HepG2 (cell line): ENCODE data around the gene CMC1. TPM values are rescaled to one million over a fixed set of nuclear protein-coding genes. Genes with fewer than 3 reads are reported as not detected.

ENCODE experiments used
- ATAC-seq: fragments of 200-7000 bp; cut with Tn5 transposase; 3 replicates; pipeline ENCODE4 v1.9.1; 2020; ENCODE audit warnings: mild to moderate bottlenecking, moderate library complexity
- Bru-seq: library from RNA; stranded (reverse); fragments of 400-500 nt; gene quantifications from one replicate; lab custom pipeline; 2021; lab: Mats Ljungman, UMichigan
- BruChase-seq, 2 experiments: library from RNA; stranded (reverse); fragments of 400-500 nt; gene quantifications; one replicate each; lab custom pipeline; 2021; lab: Mats Ljungman, UMichigan
- BruUV-seq: library from RNA; stranded (reverse); fragments of 400-500 nt; replicated peaks from 2 replicates; lab custom pipeline; 2021; lab: Mats Ljungman, UMichigan
- CTCF ChIA-PET: fragments of 300-600 bp; formaldehyde crosslinking; extraction: SDS; loops from one replicate; lab custom pipeline; 2021; ENCODE audit warnings: low total read pairs, inconsistent platforms, low intra/inter-chr PET ratio; lab: Yijun Ruan, JAX
- POLR2A ChIA-PET: fragments of 350-600 bp; sonication (Branson Sonifier 250); formaldehyde crosslinking; loops from one replicate; lab custom pipeline; 2020; ENCODE audit warnings: antibody characterized with exemption, inconsistent platforms; lab: Yijun Ruan, JAX
- DNase-seq: peaks from one replicate; pipeline ENCODE4 v3.0.0-alpha.2; 2015; ENCODE audit warnings: low spot score
- FAIRE-seq: peaks from 3 replicates; lab custom pipeline; 2011; peaks lifted over from hg19 to GRCh38; lab: Jason Lieb, UNC
- H2AFZ ChIP-seq: one replicate; pipeline ENCODE4 v1.6.1; 2011; ENCODE audit warnings: low read length, inconsistent platforms
- H3K27ac ChIP-seq: fragments of 300-600 bp; 3 replicates; pipeline ENCODE4 v1.8.0; 2011; ENCODE audit warnings: mixed run types, mild to moderate bottlenecking, mixed read lengths, low read length, inconsistent platforms; ENCODE audit not compliant: insufficient read depth; ENCODE audit errors: extremely low read length
- H3K27me3 ChIP-seq, 2 experiments: fragments of 200-600 bp in 1 of 2; 2 replicates in 1 of 2; 3 replicates in 1 of 2; pipeline versions ENCODE4 v1.6.0 to v1.8.0; 2011; ENCODE audit warnings: low read length in 2 of 2, mild to moderate bottlenecking in 2 of 2, moderate library complexity in 2 of 2, inconsistent platforms in 1 of 2; ENCODE audit not compliant: insufficient read depth in 2 of 2, control insufficient read depth in 1 of 2
- H3K36me3 ChIP-seq, 2 experiments: fragments of 200-600 bp in 1 of 2; replicated peaks in 1 of 2; 2 replicates in 1 of 2; 3 replicates in 1 of 2; pipeline versions ENCODE4 v1.5.1 to v1.8.0; 2011; ENCODE audit warnings: low read length in 2 of 2, inconsistent platforms in 1 of 2; ENCODE audit not compliant: insufficient read depth in 2 of 2, control insufficient read depth in 1 of 2
- H3K4me1 ChIP-seq: 2 replicates; pipeline ENCODE4 v1.5.1; 2012; ENCODE audit warnings: low read length, inconsistent platforms; ENCODE audit not compliant: insufficient read depth
- H3K4me2 ChIP-seq: 2 replicates; pipeline ENCODE4 v1.6.0; 2011; ENCODE audit warnings: low read depth, low read length, inconsistent platforms
- H3K4me3 ChIP-seq, 3 experiments: fragments of 200-600 bp in 1 of 3; sonication (generic), shearing (Covaris generic) in 1 of 3; replicated peaks in 1 of 3; 2 replicates each; pipeline ENCODE4 v1.5.1; 2011 to 2016; ENCODE audit warnings: low read length in 3 of 3, inconsistent platforms in 2 of 3, low read depth in 2 of 3, mild to moderate bottlenecking in 2 of 3, control low read depth in 1 of 3, mixed read lengths in 1 of 3; ENCODE audit not compliant: insufficient read depth in 1 of 3
- H3K79me2 ChIP-seq: one replicate; pipeline ENCODE4 v1.6.1; 2011; ENCODE audit warnings: low read length, inconsistent platforms; ENCODE audit not compliant: insufficient read depth
- H3K9ac ChIP-seq: 2 replicates; pipeline ENCODE4 v1.6.0; 2011; ENCODE audit warnings: mild to moderate bottlenecking, low read depth, low read length, inconsistent platforms; ENCODE audit not compliant: insufficient read depth
- H3K9me3 ChIP-seq: 2 replicates; pipeline ENCODE4 v1.5.1; 2012; ENCODE audit warnings: mild to moderate bottlenecking, low read length
- H4K20me1 ChIP-seq: 2 replicates; pipeline ENCODE4 v1.6.0; 2011; ENCODE audit warnings: inconsistent platforms, mild to moderate bottlenecking, low read length, moderate library complexity; ENCODE audit not compliant: insufficient read depth
- CREB3 ChIP-seq: sonication (generic); formaldehyde crosslinking; IDR thresholded peaks from 2 replicates; pipeline ENCODE4 v1.5.0; 2020; ENCODE audit warnings: missing genetic modification reagents
- HNF4A ChIP-seq: sonication (generic); formaldehyde crosslinking; IDR thresholded peaks from 2 replicates; pipeline ENCODE4 v1.4.0; 2020; ENCODE audit warnings: missing genetic modification reagents
- KDM4B ChIP-seq: sonication (generic); formaldehyde crosslinking; IDR thresholded peaks from 2 replicates; pipeline ENCODE4 v1.4.0; 2020; ENCODE audit warnings: missing genetic modification reagents
- MAF1 ChIP-seq: sonication (generic); formaldehyde crosslinking; IDR thresholded peaks from 2 replicates; pipeline ENCODE4 v1.5.0; 2020; ENCODE audit warnings: missing genetic modification reagents, borderline replicate concordance
- NCOA5 ChIP-seq: sonication (generic); formaldehyde crosslinking; IDR thresholded peaks from 2 replicates; pipeline ENCODE4 v1.4.0; 2020; ENCODE audit warnings: missing genetic modification reagents
- RERE ChIP-seq: IDR thresholded peaks from 2 replicates; pipeline ENCODE4 v1.6.1; 2016; ENCODE audit warnings: low read depth, missing genetic modification reagents, missing compliant biosample characterization
- SRY ChIP-seq: sonication (generic); formaldehyde crosslinking; IDR thresholded peaks from 2 replicates; pipeline ENCODE4 v1.8.0; 2022; ENCODE audit warnings: mild to moderate bottlenecking, missing genetic modification reagents
- ZNF275 ChIP-seq: sonication (generic); formaldehyde crosslinking; IDR thresholded peaks from 2 replicates; pipeline ENCODE4 v1.8.0; 2022; ENCODE audit warnings: missing genetic modification reagents, mild to moderate bottlenecking, inconsistent platforms, borderline replicate concordance
- WGBS: methylation state at CpG from one replicate; pipeline ENCODE4 v1.1.6; 2017; ENCODE audit warnings: low lambda C conversion rate; 5-methylcytosine and 5-hydroxymethylcytosine counted together
- in situ Hi-C: cut with HindIII; loops from 2 replicates; pipeline ENCODE4 v1.10.0; 2017; ENCODE audit warnings: low pct_unique_long_range_greater_than_20kb; ENCODE audit not compliant: extremely low pct_ligation_motif_present
- intact Hi-C: fragments of 100-400 bp; cut with micrococcal nuclease; formaldehyde crosslinking; loops from one replicate; pipeline ENCODE4 v1.10.0; 2022; ENCODE audit not compliant: unreplicated experiment
- long read RNA-seq, 2 experiments: library from RNA in 1 of 2; library from polyadenylated mRNA in 1 of 2; stranded (forward) in 1 of 2; unstranded in 1 of 2; transcript quantifications; one replicate each; pipeline ENCODE4 v2.0.0, GENCODE V29; 2019 to 2022
- polyA minus RNA-seq, 3 experiments: library from RNA; depleted of rRNA, polyadenylated mRNA; stranded (reverse); fragments of >200 nt; gene quantifications; 2 replicates each; pipeline ENCODE4 v1.2.3, GENCODE V29; 2011; ENCODE audit warnings: low replicate concordance in 1 of 3
- polyA plus RNA-seq, 8 experiments: library from polyadenylated mRNA; depleted of rRNA in 3 of 8; stranded (reverse) in 7 of 8; unstranded in 1 of 8; fragments of >200 nt; fragmentation: Illumina TruSeq in 4 of 8; extraction: Trizol in 4 of 8; gene quantifications; 2 replicates each; pipeline versions ENCODE4 v1.2.1 to v1.2.3, GENCODE V29; 2011 to 2016; ENCODE audit warnings: low read depth in 4 of 8, missing spikeins in 1 of 8, mixed read lengths in 1 of 8; ENCODE audit not compliant: insufficient read depth in 1 of 8
- total RNA-seq, 5 experiments: library from RNA; depleted of rRNA; stranded (reverse); fragments of >200 nt; fragmentation: Illumina TruSeq; extraction: Trizol; gene quantifications; 2 replicates each; pipeline ENCODE4 v1.2.3, GENCODE V29; 2016; ENCODE audit warnings: low read depth in 1 of 5

CMC1 gene
- total RNA-seq (2016; rRNA removed; fragmentation: Illumina TruSeq; extraction: Trizol) (29.5 and 32.3 TPM in 2 replicates), polyA plus RNA-seq (2011; rRNA removed) (19.9 and 22.1 TPM in 2 replicates), polyA minus RNA-seq (2011; rRNA and poly(A)+ RNA removed; ENCODE audit: low replicate concordance) (3.6 and 5.0 TPM in 2 replicates), Bru-seq, nascent RNA (percentile 80 among the genes with signal in this experiment), BruChase-seq, experiment 1, labeled RNA remaining after a 6-hour chase (percentile 60 among the genes with signal in this experiment), BruChase-seq, experiment 2, labeled RNA remaining after a 2-hour chase (percentile 78 among the genes with signal in this experiment)
- 23.4 and 25.5 TPM in 2 replicates for total RNA-seq (2016; cell fraction: cytosol; rRNA removed; fragmentation: Illumina TruSeq; extraction: Trizol; ENCODE audit: low read depth)
- 28.5 and 32.7 TPM in 2 replicates for total RNA-seq (2016; cell fraction: insoluble cytoplasmic fraction; rRNA removed; fragmentation: Illumina TruSeq; extraction: Trizol)
- 20.9 and 22.7 TPM in 2 replicates for total RNA-seq (2016; cell fraction: membrane; rRNA removed; fragmentation: Illumina TruSeq; extraction: Trizol)
- total RNA-seq (2016; cell fraction: nucleus; rRNA removed; fragmentation: Illumina TruSeq; extraction: Trizol), result 17.1 and 18.8 TPM in 2 replicates
- 11.6 and 16.4 TPM in 2 replicates for polyA plus RNA-seq (2011; cell fraction: cytosol; rRNA removed)
- polyA plus RNA-seq (2011; cell fraction: nucleus; rRNA removed), result 8.8 and 11.8 TPM in 2 replicates
- 30.2 and 38.8 TPM in 2 replicates for polyA plus RNA-seq (2012)
- polyA plus RNA-seq (2016; cell fraction: cytosol; fragmentation: Illumina TruSeq; extraction: Trizol; ENCODE audit: low read depth), result 28.3 and 32.3 TPM in 2 replicates
- polyA plus RNA-seq (2016; cell fraction: insoluble cytoplasmic fraction; fragmentation: Illumina TruSeq; extraction: Trizol; ENCODE audit: low read depth), result 43.4 and 48.7 TPM in 2 replicates
- 26.3 and 29.5 TPM in 2 replicates for polyA plus RNA-seq (2016; cell fraction: membrane; fragmentation: Illumina TruSeq; extraction: Trizol; ENCODE audit: low read depth)
- 35.4 and 35.6 TPM in 2 replicates for polyA plus RNA-seq (2016; cell fraction: nucleus; fragmentation: Illumina TruSeq; extraction: Trizol; ENCODE audit: insufficient read depth, low read depth)
- polyA minus RNA-seq (2011; cell fraction: cytosol; rRNA and poly(A)+ RNA removed), result 4.6 and 9.9 TPM in 2 replicates
- polyA minus RNA-seq (2011; cell fraction: nucleus; rRNA and poly(A)+ RNA removed), result 43.8 and 44.0 TPM in 2 replicates
- long read RNA-seq, experiment 1, full-length matches to known transcripts, result 45 of 50 reads
- long read RNA-seq, experiment 1, partial matches to known transcripts, result 0 of 50 reads
- long read RNA-seq, experiment 1, other reads (novel, unspliced or antisense), result 5 of 50 reads
- long read RNA-seq, experiment 2, full-length matches to known transcripts, result 43 of 51 reads
- long read RNA-seq, experiment 2, partial matches to known transcripts, result 0 of 51 reads
- long read RNA-seq, experiment 2, other reads (novel, unspliced or antisense), result 8 of 51 reads

- peak within 1 kb of the TSS; percentile 86 for H3K9ac ChIP-seq
- H3K9me3 ChIP-seq, result no peaks in the 10 kb centered on the region
- H3K4me1 ChIP-seq, result peaks cover 61% of the 10 kb centered on the region
- H3K4me3 ChIP-seq, result peak within 1 kb of the TSS; percentile 70 to 86 (median 84)
- H2AFZ ChIP-seq, result peak within 1 kb of the TSS; percentile 88
- BruUV-seq, result TSS peak; percentile 72
- ChIA-PET CTCF (no interaction called here), POLR2A (interaction anchor here (0.8 to 2.1 kb wide), 7 partner anchors 12 to 529 kb away, joined by 3 to 15 read pairs (median 4); partner anchors contain the start of genes AZI2 and ZCWPW2)
- 2% methylated on average over 49 of the region's 68 CpGs for WGBS
- no peaks in the 10 kb centered on the region for H4K20me1 ChIP-seq
- H3K4me2 ChIP-seq, result peak within 1 kb of the TSS; percentile 93
- intact Hi-C loops (loop anchor here (1.0 to 5.0 kb wide), 6 partner anchors 86 to 529 kb away; partner anchors contain the start of genes AZI2 and ZCWPW2), in situ Hi-C loops (no loop called here)
- H3K27me3 ChIP-seq, result no peaks in the 10 kb centered on the region; a peak in 1 of 5 replicates
- H3K36me3 ChIP-seq, result no peaks in the 10 kb centered on the region
- peak; percentile 98 for ATAC-seq
- peaks cover 46% of the 10 kb centered on the region for H3K79me2 ChIP-seq
- FAIRE-seq, result peak; percentile 89
- DNase-seq, result peak; percentile 95
- H3K27ac ChIP-seq, result peak within 1 kb of the TSS; percentile 82
- TF ChIP-seq SRY (CRISPR knock-in tag), result peak; percentile 90
- TF ChIP-seq ZNF275, result peak; percentile 93; the same call in 1 of the 2 replicates
- TF ChIP-seq CREB3, result peak; percentile 89
- peak; percentile 89 for TF ChIP-seq KDM4B (CRISPR knock-in tag)
- TF ChIP-seq HNF4A (CRISPR knock-in tag), result peak; percentile 92
- 0 out of 2 replicates have a peak, but pooled peaks have one; percentile 50 for TF ChIP-seq NCOA5 (CRISPR knock-in tag)
- peak; percentile 81 for TF ChIP-seq MAF1 (CRISPR knock-in tag)
- TF ChIP-seq RERE, result 0 out of 2 replicates have a peak, but pooled peaks have one; percentile 34
Measured at GRCh38 chr3:28241221-28242160, at the start of gene CMC1. CMC1 (plus strand) TSS chr3:28241619; CDS start chr3:28241794, 175 bp downstream.
